GM23338 (cell line): ENCODE results near the gene HSPA1B.
"Not testable (repeated sequence)": the region's sequence is repeated elsewhere in the genome, so short reads cannot be mapped to it uniquely, and the experiment has no call there.

Experiments used
- CREB1 ChIP-seq: fragments of 250-450 bp; sonication (Bioruptor Pico); IDR thresholded peaks from 2 replicates; pipeline ENCODE4 v1.5.0; 2020; ENCODE audit warnings: low read depth, mild to moderate bottlenecking, moderate library complexity
- CTCF ChIP-seq, 2 experiments: fragments of 200-600 bp in 1 of 2; sonication (generic) in 1 of 2; conservative IDR thresholded peaks; 2 replicates each; pipeline versions ENCODE4 v1.5.1 to v1.6.1; 2016 to 2017; ENCODE audit warnings: antibody characterized with exemption in 2 of 2, low read depth in 2 of 2, mild to moderate bottlenecking in 2 of 2, moderate library complexity in 1 of 2
- ETS1 ChIP-seq: IDR thresholded peaks from 2 replicates; pipeline ENCODE4 v1.6.1; 2016; ENCODE audit warnings: antibody characterized with exemption
- EZH2 ChIP-seq: fragments of 200-600 bp; sonication (generic); IDR thresholded peaks from one replicate; pipeline ENCODE4 v1.8.0; 2017; ENCODE audit warnings: antibody characterized with exemption, mild to moderate bottlenecking, low read depth; ENCODE audit not compliant: unreplicated experiment
- EZH2phosphoT487 ChIP-seq: fragments of 200-600 bp; sonication (generic); IDR thresholded peaks from one replicate; pipeline ENCODE4 v1.8.1; 2018; ENCODE audit warnings: antibody characterized with exemption; ENCODE audit not compliant: unreplicated experiment
- JUNB ChIP-seq: IDR thresholded peaks from one replicate; pipeline ENCODE4 v1.6.1; 2016; ENCODE audit warnings: antibody characterized with exemption; ENCODE audit not compliant: unreplicated experiment
- POLR2AphosphoS5 ChIP-seq: IDR thresholded peaks from 2 replicates; pipeline ENCODE4 v1.6.1; 2016; ENCODE audit warnings: antibody characterized with exemption, low read depth
- REST ChIP-seq: IDR thresholded peaks from one replicate; pipeline ENCODE4 v1.6.1; 2018; ENCODE audit warnings: antibody characterized with exemption; ENCODE audit not compliant: unreplicated experiment
- ZNF114 ChIP-seq: fragments of 250-450 bp; sonication (Bioruptor Pico); IDR thresholded peaks from 2 replicates; pipeline ENCODE4 v1.5.0; 2020; ENCODE audit warnings: mild to moderate bottlenecking, moderate library complexity

- TF ChIP-seq CTCF (conservative IDR thresholded peaks at IDR 0.05; ENCODE audit: low read depth in 2 of 2), result 0 out of 4 replicates have a peak, but pooled peaks of 1 of the 2 experiments have one; percentile 2
- not testable (repeated sequence) for TF ChIP-seq REST; EZH2; POLR2AphosphoS5; ETS1; EZH2phosphoT487; JUNB; ZNF114 (CRISPR knock-in tag); CREB1 (CRISPR knock-in tag)
These were observed 3.8 kb upstream of the HSPA1B start for GRCh38 chr6:31823592-31824196.
